HG03469 (cell line): ENCODE data around the gene ELL.
"Not testable (repeated sequence)": the region's sequence is repeated elsewhere in the genome, so short reads cannot be mapped to it uniquely, and the experiment has no call there.

Experiments
- ATAC-seq: cut with Tn5 transposase; IDR thresholded peaks from one replicate; pipeline ENCODE4 v1.9.1; 2021; ENCODE audit warnings: mild to moderate bottlenecking, moderate library complexity, moderate number of reproducible peaks; ENCODE audit not compliant: unreplicated experiment

The ELL gene

GRCh38 chr19:18532168-18532890 is 10.5 kb upstream of the ELL start:
- ATAC-seq, result no peak

DNA sequence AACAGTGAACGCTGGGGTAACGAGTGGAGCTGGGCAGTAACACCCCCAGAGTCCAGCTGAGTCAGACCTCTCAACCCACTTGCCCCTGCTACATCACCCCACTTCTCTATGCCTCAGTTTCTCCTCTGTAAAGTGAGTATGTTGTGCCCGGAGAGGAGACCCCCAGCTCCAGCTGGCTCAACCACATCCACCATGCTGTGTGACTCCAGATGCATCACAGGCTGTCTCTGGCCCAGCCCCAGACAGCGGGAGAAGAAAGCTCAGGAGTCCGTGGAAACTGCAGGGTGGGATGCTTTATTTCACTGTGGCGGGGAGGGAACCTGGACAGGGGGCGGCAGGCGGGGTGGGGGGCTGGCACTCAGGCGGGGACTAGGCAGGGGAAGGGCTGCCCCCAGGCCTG is 9.6 kb upstream of the ELL start:
- no peak for ATAC-seq

DNA sequence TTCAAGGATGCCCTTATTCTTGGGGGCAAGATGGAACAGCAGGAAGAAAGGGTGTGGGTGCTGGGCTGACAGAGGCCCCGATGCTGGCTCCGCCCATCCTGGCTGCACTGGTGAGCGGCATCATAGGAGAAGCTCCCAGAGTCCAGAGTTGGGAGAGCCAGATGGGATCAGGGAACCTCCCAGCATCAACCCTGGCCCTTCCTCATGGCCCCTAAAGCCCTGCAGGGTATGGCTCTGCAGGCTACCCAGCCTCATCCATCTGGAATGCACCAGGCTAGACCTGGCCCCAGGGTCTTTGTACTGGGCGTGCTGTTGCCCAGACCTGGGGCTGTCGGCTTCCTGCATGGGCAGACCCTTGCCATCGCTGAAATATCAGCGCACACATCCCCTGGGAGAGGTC is 7.9 kb upstream of the ELL start:
- ATAC-seq, result no peak

- ATAC-seq, result no peak
Measured at GRCh38 chr19:18526316-18526715, 4.4 kb upstream of the ELL start.

DNA sequence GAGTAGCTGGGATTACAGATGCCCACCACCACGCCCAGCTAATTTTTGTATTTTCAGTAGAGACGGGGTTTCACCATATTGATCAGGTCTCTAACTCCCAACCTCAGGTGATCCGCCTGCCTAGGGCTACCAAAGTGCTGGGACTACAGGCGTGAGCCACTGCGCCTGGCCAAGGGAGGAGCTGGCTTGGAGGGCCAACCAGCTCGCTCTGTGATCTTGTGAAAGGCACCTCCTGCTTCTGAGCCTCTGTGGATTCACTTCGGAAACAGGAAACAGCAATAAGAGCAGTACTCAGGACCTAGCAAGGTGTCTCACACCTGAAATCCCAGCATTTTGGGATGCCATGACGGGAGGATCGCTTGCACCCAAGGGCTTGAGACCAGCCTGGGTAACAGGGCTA is 2.0 kb upstream of the ELL start:
- ATAC-seq, result no peak

DNA sequence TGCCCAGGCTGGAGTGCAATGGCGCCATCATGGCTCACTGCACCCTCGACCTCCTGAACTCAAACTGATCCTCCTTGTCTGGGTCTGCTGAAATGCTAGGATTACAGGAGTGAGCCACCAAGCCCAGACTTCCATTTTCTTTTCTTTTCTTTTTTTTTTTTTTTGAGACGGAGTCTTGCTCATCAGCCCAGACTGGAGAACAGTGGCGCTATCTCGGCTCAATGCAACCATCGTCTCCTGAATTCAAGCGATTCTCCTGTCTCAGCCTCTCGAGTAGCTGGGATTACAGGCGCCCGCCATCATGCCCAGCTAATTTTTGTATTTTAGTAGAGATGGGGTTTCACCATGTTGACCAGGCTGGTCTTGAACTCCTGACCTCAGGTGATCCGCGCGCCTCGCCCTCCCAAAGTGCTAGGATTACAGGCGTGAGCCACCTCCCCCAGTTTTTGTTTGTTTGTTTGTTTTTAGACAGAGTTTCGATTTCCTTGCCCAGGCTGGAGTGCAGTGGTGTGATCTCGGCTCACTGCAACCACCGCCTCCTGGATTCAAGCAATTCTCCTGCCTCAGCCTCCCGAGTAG is 1.1 kb upstream of the ELL start:
- not testable (repeated sequence) for ATAC-seq

DNA sequence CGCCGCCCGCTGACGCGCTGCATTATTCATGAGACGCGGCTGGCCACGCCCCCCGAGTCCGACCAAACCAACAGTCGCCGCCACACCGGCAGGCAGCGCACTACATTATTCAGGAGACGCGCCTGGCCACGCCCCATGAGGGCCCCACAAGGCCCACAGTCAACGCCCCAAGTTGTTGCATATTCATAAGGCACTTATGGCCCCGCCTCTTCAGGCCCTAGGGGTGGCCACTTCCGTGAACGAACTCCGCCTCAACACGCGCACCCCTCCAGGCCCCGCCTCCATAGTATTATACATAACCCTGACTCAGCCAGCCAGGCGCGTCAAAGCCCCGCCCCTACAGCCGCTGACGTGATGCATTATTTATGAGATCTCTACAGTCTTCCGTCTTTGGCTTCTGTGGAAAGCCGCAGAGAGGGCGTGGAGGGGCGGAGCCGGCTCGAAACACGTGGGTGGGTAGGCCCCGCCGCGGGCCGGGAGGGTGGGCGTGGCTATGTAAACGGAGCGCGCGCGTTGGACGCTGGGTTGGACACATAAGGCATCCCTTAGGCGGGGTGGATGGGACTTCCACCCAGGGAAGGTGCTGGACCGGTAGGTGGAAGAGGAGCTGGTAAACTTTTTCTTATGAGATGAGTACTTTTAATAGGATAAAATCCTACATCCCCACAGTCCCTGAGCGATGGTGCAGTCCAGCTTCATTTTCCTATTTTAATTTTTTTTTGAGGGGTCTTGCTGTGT is 423 bp upstream of the ELL start:
- peak; percentile 80 for ATAC-seq

- no peak for ATAC-seq
Measured at GRCh38 chr19:18520848-18521691, 800 bp downstream of the ELL start.

DNA sequence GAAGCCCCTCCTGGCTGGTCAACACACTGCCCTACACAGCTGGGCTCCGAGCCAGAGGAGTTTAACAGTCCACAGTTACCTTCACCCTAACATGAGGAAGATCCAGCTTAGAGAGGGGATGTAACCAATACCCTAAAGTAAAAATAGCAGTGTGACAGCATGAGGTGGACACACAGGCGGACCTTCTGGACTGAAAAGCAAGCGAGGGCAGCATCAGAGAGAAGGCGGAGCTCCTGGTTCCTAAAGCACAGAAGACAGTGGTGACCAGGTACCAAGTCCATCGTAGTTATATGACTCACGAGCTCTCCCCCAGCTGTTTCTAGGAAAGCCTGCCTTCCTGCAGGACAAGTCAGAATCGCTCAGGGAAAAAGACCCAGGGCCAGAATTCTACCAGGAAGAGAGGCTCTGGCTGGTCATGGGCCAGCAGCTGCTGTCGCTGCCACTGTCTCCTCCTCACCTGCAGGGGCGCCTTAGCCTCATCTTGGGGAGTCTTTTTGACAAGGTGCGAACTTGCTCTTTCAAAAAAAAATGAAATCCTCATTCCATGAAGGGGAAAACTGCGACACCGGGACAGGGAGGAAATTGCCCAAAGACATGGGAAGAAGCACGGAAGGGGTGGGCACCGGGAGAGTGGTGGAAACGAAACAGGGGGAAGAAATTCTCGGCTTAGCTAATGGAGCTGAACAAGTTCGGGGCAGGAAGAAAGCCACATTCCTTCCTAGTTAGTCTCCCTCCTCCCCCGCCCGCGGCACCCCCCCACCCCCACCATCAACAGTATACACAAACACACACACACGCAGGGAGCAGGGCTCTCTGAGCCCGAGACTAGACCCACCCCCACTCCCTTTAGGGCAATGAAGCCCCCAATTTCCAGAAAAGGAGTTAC is 1.7 kb downstream of the ELL start:
- no peak for ATAC-seq

DNA sequence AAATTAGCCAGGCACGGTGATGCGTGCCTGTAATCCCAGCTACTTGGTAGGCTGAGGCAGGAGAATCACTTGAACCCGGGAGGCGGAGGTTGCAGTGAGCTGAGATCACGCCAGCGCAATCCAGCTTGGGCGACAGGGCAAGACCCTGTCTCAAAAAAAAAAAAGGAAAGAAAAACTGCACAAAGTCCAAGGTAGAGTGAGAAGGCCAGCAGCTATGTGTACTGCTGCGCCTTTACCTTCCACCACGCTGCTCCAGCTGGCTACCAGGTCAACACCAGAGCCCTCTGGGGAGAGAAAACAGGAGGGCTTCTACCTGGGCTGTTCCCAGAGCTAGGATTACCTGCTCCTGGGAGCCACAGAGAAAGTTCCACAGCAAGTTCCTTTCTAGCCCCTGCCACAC is 3.2 kb downstream of the ELL start:
- no peak for ATAC-seq

DNA sequence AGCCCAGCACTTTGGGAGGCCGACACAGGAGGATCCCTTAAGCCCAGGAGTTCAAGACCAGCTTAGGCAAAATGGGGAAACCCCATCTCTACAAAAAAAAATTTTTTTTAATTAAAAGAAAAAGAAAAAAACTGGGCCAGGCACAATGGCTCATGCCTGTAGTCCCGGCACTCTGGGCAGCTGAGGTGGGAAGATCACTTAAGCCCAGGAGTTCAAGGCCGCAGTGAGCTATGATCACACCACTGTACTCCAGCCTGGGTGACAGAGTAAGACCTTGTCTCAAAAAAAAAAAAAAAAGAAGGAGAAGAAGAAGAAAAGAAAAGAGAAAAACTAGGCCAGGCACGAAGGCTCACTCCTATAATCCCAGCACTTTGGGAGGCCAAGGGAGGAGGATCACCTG is 4.3 kb downstream of the ELL start:
- ATAC-seq, result no peak

GRCh38 chr19:18515959-18516358 is 5.9 kb downstream of the ELL start:
- no peak for ATAC-seq

DNA sequence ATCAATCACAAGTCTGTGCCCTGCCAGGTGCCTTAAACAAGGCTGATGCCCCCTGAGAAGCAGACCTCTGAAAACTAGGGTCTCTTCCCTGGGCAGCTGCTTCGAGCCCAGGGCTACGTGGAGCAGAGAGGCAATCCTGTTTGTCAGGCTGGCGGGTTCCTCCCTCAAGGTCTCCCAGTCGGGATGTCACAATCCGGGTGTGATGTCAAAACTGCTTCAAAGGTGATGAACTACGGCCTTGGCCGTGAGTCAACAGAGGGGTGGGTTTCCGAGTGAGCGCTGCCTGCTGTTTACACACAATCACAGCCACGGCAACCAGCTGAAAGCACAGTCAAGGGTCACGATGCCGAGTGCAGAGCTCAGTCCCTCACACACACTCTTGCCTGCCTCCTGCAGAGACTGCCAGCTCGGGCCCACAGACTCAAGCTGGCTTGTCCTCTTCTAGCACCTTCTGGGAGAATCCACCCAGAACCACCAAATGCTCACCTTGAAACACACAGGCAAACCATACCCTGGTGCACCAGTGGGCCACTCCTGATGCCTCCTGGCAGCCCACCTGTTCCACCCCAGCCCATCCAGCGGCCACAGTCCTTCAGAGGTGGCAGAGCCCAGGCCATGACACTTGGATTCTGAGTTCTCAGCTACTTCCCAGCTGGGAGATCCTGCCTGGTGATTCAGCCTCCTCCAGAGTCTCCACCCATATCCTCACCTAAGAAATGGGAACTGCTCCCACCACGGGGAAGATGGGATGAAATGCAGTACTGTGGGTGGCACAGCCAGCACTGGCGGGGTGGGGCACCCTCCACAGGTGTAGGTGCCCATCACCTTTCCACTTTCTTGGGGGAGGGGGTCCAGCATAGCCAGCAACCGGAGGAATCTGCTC is 6.8 kb downstream of the ELL start:
- no peak for ATAC-seq

GRCh38 chr19:18513868-18514267 is 8.0 kb downstream of the ELL start:
- no peak for ATAC-seq

- no peak for ATAC-seq
Measured at GRCh38 chr19:18510216-18510615, 11.7 kb downstream of the ELL start.

DNA sequence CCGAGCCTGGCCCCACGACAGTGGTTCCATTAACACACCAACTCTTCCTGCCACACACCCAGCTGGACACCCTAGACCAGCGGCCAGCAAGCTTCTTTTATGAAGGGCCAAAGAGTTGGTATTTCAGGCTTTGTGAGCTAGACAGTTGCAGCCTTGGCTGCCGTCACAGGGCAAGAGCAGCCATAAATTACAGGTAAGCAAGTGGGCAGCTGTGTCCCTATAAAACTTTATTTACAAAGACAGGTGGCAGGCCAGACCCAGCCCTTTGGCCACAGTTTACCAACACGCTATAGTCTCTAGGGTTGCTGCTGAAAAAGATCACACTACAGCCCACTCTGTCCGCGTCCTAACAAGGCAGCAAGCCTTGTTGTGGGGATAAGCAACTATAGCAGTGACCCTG is 13.3 kb downstream of the ELL start:
- ATAC-seq, result no peak

GRCh38 chr19:18507727-18508440 is 14.0 kb downstream of the ELL start:
- ATAC-seq, result no peak

GRCh38 chr19:18507021-18507726 is 14.7 kb downstream of the ELL start:
- no peak for ATAC-seq
